SHP77 (cell line): ENCODE results near the gene NLGN2.

Experiments used
- DNase-seq, 2 experiments: peaks; one replicate each; lab custom pipeline; 2025; lab: John Stamatoyannopoulos, UW

Gene NLGN2

DNA sequence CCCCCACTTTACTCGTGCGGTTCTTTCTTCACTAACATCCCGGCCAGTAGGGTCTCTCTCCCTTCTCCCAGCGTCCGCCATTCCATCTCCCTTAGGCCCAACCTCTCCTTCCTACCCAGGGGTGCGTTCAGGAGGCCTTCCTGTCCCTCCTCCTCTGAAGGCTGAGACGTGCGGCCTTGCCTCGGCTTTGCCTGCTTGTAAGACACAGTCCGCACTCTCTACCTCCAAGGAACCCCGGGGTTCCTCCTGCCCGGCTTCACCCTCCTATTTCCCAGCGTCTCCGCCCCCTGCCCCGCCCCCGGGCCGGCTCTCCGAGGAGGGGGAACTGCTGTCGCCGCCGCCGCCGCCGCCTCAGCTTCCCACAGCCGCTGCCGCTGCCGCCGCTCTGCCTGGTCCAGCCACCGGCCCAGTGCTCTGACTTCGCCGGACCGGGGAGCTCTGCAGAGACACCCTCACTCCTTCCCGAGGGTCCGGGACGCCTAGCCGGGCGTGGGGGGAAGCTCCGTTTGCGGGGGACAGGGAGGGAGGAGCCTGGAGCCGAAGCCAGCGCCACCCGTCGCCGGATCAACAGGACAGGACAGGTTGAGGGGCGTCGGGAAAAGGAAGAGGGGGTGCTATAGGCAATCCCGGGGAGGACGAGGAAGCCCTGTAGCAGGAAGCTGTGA, 30.4 kb downstream of the NLGN2 start:
- DNase-seq, result no peak

DNA sequence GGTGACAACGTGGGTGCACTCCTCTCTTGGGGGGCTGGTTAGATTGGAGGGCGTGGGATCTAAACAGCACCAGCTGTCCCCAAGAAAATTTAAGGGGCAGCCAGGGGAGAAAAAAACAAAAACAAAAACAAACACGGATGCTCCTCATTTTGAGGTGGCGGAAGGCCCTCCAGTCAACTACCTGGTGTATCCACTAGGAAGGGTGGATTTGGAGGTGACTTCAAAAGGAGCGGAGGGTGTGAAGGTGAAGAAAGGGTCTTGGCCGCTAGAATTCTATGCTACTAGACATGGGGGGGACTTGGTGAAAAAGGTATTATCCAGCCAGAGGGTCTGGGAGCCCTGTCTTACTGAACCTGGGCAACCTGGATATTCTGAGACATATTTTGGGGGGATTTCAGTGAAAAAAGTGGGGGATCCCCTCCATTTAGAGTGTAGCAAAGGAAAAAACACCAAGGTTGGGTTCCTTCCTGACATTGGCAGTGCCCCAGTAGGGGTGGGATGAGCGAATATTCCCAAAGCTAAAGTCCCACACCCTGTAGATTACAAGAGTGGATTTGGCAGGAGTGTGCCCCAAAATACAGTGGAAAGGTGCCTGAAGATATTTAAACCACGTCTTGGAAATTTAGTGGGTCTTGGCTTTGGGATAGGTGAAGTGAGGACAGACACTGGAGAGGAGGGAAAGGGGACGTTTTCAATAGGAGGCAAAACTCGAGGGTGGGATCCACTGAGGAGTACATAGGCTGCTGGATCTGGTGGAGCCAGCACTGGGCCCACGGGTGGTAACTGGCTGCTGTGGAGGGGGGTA, 31.2 kb downstream of the NLGN2 start:
- no peak for DNase-seq

DNA sequence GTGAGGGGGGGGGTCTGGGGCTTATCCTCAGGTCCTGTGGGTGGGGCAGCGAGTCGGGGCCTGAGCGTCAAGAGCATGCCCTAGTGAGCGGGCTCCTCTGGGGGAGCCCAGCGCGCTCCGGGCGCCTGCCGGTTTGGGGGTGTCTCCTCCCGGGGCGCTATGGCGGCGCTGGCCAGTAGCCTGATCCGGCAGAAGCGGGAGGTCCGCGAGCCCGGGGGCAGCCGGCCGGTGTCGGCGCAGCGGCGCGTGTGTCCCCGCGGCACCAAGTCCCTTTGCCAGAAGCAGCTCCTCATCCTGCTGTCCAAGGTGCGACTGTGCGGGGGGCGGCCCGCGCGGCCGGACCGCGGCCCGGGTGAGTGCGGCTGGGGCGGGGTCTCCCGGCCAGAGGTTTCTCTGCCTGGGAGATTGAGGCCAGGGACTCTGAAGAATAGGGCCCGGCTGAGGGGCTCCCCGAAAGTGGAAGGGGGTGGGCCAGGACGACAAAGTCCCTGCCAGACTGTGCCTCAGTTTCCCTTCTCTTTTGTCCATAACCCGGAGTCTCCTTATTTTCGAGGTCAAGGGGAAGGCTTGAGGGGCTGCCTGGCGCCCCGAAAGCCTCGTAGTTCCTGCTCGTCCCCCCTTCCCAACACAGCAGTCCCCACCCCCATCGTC, 31.9 kb downstream of the NLGN2 start, which contains the start of gene FGF11:
Gene FGF11, plus strand, starts transcription at position 51 of the 651 bp plus-strand sequence. Its CDS starts 109 bp downstream, at position 160.
- DNase-seq, result no peak

DNA sequence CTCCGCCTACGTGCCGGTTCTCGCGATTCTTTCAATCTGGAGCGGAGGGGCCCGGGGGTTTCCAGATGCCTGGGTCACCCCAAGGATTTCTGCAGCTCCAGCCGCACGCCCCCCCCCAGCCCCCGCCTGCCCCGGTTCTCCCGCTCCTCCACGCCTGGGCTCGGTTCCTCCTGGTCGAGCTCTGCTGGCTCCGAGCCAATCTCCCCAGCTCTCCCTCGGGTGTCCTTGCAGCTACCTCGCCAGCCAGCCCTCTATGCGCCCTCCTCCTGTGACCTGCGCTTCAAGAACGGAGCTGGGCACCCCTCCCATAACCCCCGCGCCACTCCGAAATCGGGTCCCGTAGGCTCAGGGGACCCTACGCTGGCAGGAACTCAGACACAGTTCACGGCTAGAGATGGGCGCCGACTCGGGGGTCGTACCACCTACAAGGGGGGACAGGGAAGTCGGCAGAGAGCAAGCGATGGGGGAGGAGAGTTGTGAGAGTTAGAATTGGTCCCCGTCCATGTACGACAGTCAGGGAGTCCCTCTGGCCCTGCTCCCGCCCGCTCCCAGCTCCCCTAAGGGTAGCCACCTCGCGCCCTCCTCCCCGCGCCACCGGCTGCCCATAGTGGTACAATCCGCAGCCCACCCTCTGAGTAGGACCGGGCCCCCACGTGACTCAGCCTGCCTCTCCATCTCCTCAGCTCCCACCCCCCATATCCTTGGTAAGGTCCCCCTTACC, 32.6 kb downstream of the NLGN2 start:
- DNase-seq, result no peak

DNA sequence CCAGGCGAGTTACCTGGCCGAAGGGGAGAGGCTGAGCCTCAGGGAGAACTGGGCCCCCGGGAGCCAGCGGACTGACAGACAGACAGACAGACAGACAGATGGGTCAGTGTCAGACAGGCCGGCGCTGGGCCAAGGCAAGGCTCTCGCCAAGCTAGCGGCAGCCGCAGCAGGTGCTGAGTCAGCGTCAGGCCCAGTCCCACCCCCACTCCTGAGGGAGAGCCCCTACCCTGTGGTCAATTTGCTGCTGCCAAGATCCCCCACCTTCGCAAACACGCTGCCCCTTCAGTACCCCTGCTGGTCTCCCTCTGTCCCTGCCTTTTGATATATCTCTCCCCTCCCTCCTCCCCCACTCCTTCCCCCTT, 33.2 kb downstream of the NLGN2 start:
- DNase-seq, result no peak

DNA sequence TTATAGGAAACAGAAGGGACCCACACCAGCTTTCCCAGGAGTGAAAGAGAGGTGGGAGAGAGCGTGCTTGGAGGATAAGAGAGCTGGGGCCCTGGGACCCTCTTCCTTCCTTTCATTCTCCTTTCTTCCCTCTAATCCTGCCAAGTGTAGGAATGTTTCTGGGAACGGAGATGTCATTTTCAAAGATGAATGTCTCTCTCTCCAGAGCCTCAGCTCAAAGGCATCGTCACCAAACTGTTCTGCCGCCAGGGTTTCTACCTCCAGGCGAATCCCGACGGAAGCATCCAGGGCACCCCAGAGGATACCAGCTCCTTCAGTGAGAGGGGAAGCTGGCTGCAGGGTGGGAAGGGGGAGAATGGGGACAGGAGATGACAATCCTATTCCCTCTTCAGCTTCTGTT, 33.6 kb downstream of the NLGN2 start:
- DNase-seq, result no peak

DNA sequence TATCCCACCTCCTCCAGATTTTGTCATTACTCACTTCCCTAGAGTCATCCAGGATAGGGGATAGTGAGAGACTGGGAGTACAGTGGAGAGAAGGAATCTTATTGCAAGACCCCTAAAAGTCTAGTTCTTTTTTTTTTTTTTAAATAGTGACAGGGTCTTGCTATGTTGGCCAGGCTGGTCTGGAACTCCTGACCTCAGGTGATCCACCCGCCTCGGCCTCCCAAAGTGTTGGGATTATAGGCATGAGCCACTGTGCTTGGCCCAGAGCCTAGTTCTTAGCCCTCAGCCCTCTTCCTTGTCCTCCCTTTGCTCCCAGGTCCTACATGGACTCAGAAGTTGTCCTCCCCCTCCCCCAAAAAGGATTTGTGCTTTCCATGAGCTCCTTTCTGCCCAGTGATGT, 34.5 kb downstream of the NLGN2 start:
- no peak for DNase-seq

GRCh38 chr17:7443499-7444485, 36.1 kb downstream of the NLGN2 start:
- no peak for DNase-seq

DNA sequence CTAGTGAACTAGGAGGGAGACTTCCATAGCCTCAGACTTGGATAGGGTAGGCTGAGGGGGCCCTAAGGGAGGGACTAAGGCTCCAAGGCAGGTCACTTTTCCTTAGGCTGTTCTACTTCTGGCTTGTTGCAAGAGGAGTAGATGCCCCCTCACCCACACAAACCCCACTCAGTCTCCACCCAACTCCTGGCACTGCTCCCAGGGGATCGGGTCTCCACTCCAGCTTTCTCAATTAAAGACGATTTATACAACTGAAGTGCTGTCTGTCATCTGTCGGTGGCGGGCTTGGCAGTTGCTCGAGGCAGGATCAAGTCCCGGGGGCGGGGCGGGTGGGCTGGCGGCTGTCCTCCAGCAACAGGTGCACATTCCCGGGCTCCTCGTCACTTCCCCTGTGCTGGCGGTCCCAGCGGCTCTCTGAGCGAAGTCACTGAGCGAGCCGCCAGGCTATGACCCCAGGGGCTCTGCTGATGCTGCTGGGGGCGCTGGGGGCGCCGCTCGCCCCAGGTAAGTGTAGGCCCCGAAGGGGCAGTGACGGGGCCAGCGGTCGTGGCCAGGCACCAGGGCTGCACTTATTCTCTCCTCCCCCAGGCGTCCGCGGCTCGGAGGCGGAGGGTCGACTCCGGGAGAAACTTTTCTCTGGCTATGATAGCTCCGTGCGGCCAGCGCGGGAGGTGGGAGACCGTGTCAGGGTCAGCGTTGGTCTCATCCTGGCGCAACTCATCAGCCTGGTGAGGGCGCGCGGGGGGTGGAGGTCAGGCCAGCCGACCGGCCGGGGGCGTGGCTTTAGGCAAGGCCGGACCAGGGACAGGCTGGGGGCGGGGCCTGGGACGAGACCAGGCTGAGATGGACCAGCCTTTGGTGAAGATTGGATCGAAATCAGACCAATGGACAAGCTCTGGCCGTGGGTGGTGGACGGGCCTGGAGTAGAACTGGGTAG, 37.3 kb downstream of the NLGN2 start, which contains the start of gene CHRNB1:
Gene CHRNB1, plus strand, starts transcription at position 380 of the 937 bp plus-strand sequence. Its CDS starts 67 bp downstream, at position 447.
- DNase-seq, result peak; percentile 55 to 79

DNA sequence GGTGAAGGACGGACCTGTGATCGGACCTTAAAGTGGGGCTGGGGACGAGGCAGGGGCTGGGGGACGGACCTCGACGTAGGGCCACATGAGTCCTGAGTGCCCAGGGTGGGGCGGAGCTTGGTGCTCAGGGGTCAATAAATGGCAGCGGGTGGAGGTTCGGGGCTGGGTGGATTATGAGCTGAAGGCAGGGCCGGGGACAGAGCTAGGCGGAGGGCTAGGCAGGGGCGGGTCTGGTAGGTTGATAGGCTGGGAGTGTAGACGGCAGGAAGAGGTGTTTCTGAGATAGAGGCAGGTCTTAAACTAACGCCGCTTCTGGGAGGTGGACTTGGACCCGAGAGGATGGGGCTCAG, 37.9 kb downstream of the NLGN2 start:
- peak; percentile 55 to 78 for DNase-seq

GRCh38 chr17:7448461-7448860, 40.8 kb downstream of the NLGN2 start:
- no peak for DNase-seq

DNA sequence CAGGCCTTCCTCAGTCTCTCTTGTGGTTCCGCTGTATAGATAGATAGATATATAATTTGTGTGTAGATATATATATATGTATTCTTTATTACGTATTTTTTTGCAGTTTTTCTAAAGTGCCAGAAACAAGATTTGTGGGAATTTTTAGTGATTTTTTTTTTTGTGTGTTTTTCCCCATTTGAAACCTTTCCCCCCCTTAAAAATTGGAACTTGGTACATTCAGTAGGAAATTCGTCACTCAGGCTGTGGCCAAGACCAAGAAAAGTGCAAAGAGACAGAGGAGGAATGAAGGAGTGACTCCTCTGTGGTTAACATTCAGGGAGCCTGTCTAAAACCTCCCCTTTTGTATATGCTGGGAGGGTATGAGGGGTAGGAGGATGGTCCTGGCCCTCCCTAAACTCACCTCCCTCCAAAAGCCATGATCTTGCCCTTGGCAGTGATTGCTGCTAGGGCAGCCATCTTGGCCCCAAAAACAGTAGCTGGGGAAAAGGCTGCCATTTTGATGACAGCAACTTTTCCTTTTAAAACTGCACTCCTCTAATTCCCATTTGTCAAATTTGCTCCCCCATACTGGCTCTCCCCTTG, 52.4 kb downstream of the NLGN2 start:
- no peak for DNase-seq

- no peak for DNase-seq
These were observed 53.4 kb downstream of the NLGN2 start for GRCh38 chr17:7460850-7461660.

DNA sequence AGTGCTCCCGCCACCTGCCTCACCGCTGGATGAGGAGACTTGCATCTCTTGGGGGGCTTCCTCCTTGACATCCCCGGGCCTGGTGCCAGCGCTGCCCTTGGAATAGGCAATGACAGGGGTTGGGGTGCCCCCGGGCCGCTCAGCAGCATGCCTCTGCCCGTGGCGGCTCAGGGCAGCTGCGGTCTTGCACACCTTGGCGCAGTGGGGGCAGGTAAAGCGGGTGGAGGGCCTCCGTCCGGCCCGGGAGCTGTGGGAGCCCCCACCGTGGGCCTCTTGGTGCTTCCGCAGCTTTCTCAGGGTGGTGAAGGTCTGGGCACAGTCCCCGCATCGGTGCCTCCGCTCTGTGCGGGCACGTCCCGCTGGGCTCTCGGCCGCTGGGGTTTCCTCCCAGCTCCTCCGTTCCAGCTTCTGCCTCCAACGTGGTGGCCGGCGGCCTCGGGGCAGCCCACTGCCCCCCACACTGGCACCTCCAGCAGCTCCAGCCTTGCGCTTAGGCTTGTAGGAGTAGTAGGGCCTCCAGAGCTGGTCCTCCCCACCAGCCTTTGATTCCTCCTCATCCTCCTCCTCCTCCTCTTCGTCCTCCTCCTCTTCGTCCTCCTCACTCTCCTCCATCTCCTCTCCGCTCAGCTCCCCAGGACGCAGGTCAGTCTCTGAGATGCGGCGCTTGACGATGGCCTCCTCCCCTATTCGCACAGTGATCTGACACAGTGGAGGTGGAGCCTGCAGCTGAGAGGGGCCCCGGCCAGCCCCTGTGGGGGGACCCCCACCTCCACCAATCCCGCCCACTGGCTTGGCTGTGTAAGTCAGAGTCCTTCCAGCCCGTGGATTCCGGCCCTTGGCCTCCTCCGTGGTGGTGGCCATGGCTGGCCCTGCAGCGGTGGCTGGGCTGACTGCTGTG, 55.1 kb downstream of the NLGN2 start:
- DNase-seq, result no peak

DNA sequence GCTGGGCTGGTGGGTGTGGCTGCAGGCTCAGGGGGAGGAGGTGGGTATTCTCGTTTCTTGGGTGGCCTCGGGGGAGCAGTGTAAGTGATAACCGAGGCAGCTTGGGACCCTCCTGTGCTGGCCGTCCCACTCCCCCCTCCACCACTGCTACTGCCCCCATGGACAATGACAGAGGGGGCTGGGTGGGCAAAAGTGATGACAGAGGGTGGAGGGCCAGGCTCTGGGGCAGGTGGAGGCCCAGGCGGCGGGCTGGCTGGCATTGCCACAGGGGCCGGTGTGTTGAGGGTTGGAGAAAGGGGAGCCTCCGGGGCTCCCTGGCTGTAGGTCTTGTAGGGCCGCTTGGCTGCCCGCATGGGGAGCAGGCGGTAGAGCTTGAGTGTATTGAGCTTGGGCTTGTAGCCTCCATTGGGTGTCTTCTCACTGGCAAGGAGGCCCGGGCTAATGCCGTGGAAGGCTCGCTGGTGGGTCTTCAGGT, 55.8 kb downstream of the NLGN2 start:
- no peak for DNase-seq

- no peak for DNase-seq
These were observed 56.4 kb downstream of the NLGN2 start for GRCh38 chr17:7464081-7464480.

DNA sequence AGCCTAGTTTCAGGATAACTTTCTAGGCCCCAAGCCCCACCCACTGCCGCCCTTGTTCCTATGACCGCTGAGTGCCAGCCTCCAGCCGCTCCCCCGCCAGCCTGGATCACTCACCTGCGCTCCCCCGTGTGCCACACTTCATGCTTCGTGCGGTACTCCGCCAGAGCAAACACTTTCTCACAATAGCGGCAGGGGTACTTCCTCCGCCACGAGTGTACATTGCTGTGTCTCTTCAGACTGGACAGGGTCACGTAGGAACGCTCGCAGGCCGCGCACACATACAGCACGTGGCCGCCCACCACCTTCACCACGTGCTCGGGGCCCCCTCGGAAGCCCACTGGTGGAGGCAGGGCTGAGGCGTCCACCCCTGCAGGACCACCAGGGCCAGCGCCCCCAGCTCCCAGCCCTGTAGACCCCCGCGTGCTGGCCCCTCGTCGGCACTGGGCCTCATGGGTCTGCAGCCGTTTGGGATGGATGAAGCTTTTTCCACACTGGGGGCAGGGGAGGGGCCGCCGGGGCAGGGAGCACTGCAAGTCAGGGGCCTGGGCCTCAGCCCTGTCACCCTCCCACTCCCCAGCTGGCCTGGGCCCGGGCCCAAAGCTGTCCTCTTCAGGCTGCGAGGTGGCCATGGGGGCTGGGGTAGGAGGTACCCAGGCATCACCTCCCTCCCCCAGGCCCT, 58.1 kb downstream of the NLGN2 start:
- no peak for DNase-seq
